Naive thymus-derived CD8-positive, alpha-beta T cell (primary cell): ENCODE data around the gene ADPRHL1. TPM values are rescaled to one million over a fixed set of nuclear protein-coding genes. Genes with fewer than 3 reads are reported as not detected.
"Not testable (repeated sequence)": the region's sequence is repeated elsewhere in the genome, so short reads cannot be mapped to it uniquely, and the experiment has no call there.

Experiments used
- ATAC-seq, 2 donors: fragments of 150-1000 bp; cut with Tn5 transposase in 1 of 2; sonication (Bioruptor Pico), chemical (Tn5 transposase) in 1 of 2; 1 replicate in 1 of 2; 2 replicates in 1 of 2; pipeline ENCODE4 v1.10.0; 2021; ENCODE audit warnings: mild to moderate bottlenecking in 2 of 2, moderate library complexity in 2 of 2
- POLR2A ChIA-PET: fragments of 350-600 bp; sonication (Branson Sonifier 250); formaldehyde crosslinking; loops from one replicate; lab custom pipeline; 2021; ENCODE audit warnings: antibody characterized with exemption; lab: Charles Lee
- DNase-seq, 10 donors: peaks; one replicate each; pipeline versions ENCODE4 v3.0.0 to v3.0.0-alpha.2; 2020 to 2022
- H3K27ac Mint-ChIP-seq, 10 donors: one replicate each; pipeline ENCODE4 v1.8.0; 2020 to 2022; ENCODE audit warnings: mild to moderate bottlenecking in 10 of 10, mixed read lengths in 10 of 10, moderate library complexity in 4 of 10, inconsistent platforms in 1 of 10
- H3K27me3 Mint-ChIP-seq, 5 donors: one replicate each; pipeline ENCODE4 v1.8.0; 2021 to 2022; ENCODE audit warnings: mixed read lengths in 5 of 5
- H3K36me3 Mint-ChIP-seq, 3 donors: one replicate each; pipeline ENCODE4 v1.8.0; 2020 to 2022; ENCODE audit warnings: mixed read lengths in 3 of 3, mild to moderate bottlenecking in 2 of 3, inconsistent platforms in 1 of 3
- H3K4me1 Mint-ChIP-seq, 4 donors: one replicate each; pipeline ENCODE4 v1.8.0; 2021 to 2022; ENCODE audit warnings: mixed read lengths in 4 of 4
- H3K4me3 Mint-ChIP-seq, 10 donors: one replicate each; pipeline ENCODE4 v1.8.0; 2020 to 2022; ENCODE audit warnings: mild to moderate bottlenecking in 10 of 10, mixed read lengths in 10 of 10, moderate library complexity in 6 of 10, inconsistent platforms in 1 of 10
- H3K9me3 Mint-ChIP-seq, 9 donors: one replicate each; pipeline ENCODE4 v1.8.0; 2020 to 2022; ENCODE audit warnings: mixed read lengths in 9 of 9, mild to moderate bottlenecking in 3 of 9, inconsistent platforms in 1 of 9, moderate library complexity in 1 of 9
- polyA plus RNA-seq, 3 donors: library from polyadenylated mRNA; unstranded; fragments of 300-500 nt; fragmentation: Illumina TruSeq; gene quantifications; one replicate each; pipeline ENCODE4 v1.2.3, GENCODE V29; 2021
- total RNA-seq, 8 experiments: library from RNA in 2 of 8; stranded (reverse) in 2 of 8; gene quantifications; one replicate each; pipeline ENCODE4 v1.2.3 and lab custom pipeline; 2021 to 2026

ADPRHL1 gene
- total and polyA plus RNA-seq, 5 experiments from 2014 or later = 0.22 to 1.2 (median 0.70) TPM; not detected in 1

DNA sequence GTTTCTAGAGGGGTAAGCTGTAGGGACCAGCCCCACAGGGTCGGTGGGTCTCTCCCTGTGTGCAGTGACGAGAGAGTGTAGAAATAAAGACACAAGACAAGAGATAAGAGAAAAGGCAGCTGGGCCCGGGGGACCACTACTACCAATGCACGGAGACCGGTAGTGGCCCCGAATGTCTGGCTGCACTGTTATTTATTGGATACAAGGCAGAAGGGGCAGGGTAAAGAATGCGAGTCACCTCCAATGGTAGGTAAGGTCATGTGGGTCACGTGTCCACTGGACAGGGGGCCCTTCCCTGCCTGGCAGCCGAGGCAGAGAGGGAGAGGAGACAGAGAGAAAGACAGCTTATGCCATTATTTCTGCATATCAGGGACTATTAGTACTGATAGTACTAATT is 2.9 kb downstream of the ADPRHL1 start:
- DNase-seq, H3K27me3 Mint-ChIP-seq, H3K9me3 Mint-ChIP-seq, POLR2A ChIA-PET, ATAC-seq, H3K4me3 Mint-ChIP-seq: not testable (repeated sequence)
- Mint-ChIP-seq H3K4me1 (peaks cover 0 to 13% (median 1%) of the 10 kb centered on the region in 4 donors), H3K36me3 (peaks cover 0 to 12% (median 2%) of the 10 kb centered on the region in 3 donors), H3K27ac (peak overlapping the region in 2 of 10 donors; percentile 41 to 68)

DNA sequence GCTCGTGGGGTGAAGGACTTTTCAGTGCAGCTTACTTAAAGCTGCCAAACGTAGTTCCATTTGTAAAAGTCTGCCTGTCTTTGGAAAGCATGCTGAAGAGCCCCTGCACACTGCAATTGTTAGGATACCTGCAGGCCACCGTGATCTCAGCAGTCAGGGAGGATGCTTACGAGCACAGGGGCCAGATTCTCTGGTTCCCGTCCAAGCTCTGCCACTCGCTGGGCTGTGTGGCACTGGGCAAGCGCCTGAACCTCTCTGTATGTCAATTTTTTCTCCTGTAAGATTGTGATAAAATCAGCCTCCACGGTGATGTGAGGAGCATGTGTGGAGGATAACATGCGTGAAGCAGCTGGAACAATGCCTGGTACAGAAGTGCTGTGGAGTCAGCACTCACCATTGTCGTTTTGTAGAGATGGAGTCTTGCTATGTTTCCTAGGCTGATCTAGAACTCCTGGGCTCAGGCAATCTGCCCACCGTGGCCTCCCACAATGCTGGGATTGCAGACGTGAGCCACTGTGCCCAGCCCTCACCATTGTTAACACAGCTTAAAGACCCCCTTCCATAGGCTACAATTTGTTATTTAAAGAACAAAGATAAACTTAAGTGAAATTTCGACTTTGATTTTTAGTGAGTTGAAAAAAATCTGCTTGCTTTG is 3.5 kb downstream of the ADPRHL1 start:
- no peak for ATAC-seq

DNA sequence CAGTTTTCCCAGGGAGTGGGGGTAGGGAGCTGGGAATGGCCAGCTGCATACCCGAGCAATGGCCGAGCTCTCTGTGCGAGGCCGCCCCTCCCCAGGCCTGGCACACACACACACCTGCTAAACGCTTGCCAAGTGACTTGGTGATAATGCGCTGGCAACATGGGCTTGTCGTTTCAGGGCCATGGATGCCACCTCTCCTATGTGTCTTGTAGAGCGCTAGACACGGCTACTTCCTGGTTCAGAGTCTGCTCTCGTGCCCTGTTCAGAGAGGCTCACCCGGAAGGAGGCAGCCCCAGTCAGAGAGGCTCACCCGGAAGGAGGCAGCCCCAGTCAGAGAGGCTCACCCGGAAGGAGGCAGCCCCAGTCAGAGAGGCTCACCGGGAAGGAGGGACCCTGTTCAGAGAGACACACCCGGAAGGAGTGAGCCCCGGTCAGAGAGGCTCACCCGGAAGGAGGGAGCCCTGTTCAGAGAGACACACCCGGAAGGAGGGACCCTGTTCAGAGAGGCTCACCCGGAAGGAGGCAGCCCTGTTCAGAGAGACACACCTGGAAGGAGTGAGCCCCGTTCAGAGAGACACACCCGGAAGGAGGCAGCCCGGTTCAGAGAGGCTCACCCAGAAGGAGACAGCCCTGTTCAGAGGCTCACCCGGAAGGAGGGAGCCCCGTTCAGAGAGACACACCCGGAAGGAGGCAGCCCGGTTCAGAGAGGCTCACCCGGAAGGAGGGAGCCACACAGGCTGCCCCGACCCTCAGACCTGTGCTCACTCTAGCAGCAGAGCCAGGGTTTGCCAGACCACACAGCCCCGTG is 4.2 kb downstream of the ADPRHL1 start:
- peak in 8 of 10 donors; percentile 22 to 66 (median 30) for DNase-seq
- Mint-ChIP-seq H3K4me1 (peaks cover 0 to 13% (median 1%) of the 10 kb centered on the region in 4 donors), H3K36me3 (peaks cover 0 to 10% (median 0%) of the 10 kb centered on the region in 3 donors), H3K9me3 (peaks cover 0 to 2% (median 0%) of the 10 kb centered on the region in 9 donors), H3K27ac (peak overlapping the region in 5 of 10 donors; percentile 27 to 84 (median 54)), H3K4me3 (peak overlapping the region in 5 of 10 donors; percentile 22 to 73 (median 33)), H3K27me3 (peaks cover 0 to 7% (median 0%) of the 10 kb centered on the region in 5 donors)
- POLR2A ChIA-PET = interaction anchor here (0.7 kb wide), 1 partner anchor 252 kb away, joined by 3 read pairs; no protein-coding TSS in a partner anchor
- peak; percentile 68 to 72 for ATAC-seq

More for the DNA sequence above, 3.5 kb downstream of the ADPRHL1 start:
- Mint-ChIP-seq H3K4me3 (peak overlapping the region in 4 of 10 donors; percentile 22 to 64 (median 35)), H3K4me1 (peaks cover 0 to 13% (median 1%) of the 10 kb centered on the region in 4 donors), H3K27me3 (peaks cover 0 to 7% (median 0%) of the 10 kb centered on the region in 5 donors), H3K36me3 (peaks cover 0 to 9% (median 0%) of the 10 kb centered on the region in 3 donors), H3K9me3 (no peaks in the 10 kb centered on the region), H3K27ac (peak overlapping the region in 5 of 10 donors; percentile 15 to 81 (median 41))
- no peak for DNase-seq
- POLR2A ChIA-PET = no interaction called here

DNA sequence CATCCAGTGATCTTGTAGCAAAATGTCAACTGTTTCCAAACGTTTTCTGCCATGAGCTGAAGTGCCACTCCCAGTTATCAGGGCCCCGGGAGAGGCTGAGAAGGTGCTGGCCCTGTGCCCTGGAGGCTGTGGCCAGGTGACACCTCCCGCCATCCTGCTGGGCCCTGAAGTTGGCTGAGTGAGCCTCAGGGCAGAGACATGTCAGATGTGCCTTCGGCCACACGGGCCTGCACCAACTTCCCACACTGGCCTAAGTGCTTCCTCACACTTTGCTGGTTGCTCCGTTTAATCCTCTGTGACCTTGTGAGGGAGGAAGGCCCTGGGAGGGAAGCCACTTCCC is 4.8 kb downstream of the ADPRHL1 start:
- Mint-ChIP-seq H3K9me3 (peaks cover 0 to 2% (median 0%) of the 10 kb centered on the region in 9 donors), H3K36me3 (peaks cover 0 to 9% (median 0%) of the 10 kb centered on the region in 3 donors)
- POLR2A ChIA-PET = interaction anchor here (0.7 kb wide), 1 partner anchor 251 kb away, joined by 3 read pairs; no protein-coding TSS in a partner anchor

DNA sequence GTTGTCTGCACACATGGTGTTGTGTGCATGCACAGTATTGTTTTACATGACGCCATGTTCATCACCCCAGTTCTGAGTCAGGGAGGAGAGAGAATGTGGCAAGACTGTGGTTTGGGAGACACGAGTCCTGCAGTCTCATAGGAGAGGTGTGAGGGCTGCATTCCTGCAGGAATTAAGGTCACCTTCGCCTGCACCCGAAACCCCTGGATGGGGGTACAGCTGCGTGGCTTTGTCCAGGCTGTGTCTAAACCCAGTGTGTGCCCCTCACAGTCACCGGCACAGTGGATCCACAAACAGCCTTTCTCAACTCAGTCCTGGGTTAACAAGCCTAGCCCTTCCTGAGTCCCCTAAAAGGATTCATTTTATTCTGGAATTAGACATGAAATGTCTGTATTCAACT is 5.7 kb downstream of the ADPRHL1 start:
- POLR2A ChIA-PET = no interaction called here
- H3K36me3 Mint-ChIP-seq = peaks cover 2 to 12% (median 3%) of the 10 kb centered on the region in 3 donors
- DNase-seq = no peak
- no peak overlapping the region for H3K27ac Mint-ChIP-seq
- H3K27me3 Mint-ChIP-seq = peaks cover 0 to 7% (median 0%) of the 10 kb centered on the region in 5 donors
- peaks cover 0 to 13% (median 1%) of the 10 kb centered on the region in 4 donors for H3K4me1 Mint-ChIP-seq
- peaks cover 0 to 2% (median 0%) of the 10 kb centered on the region in 9 donors for H3K9me3 Mint-ChIP-seq
- H3K4me3 Mint-ChIP-seq = no peak overlapping the region
- ATAC-seq = no peak

More for the DNA sequence above, 4.8 kb downstream of the ADPRHL1 start:
- ATAC-seq (no peak), DNase-seq (no peak)
- Mint-ChIP-seq H3K27me3 (peaks cover 0 to 7% (median 0%) of the 10 kb centered on the region in 5 donors), H3K4me1 (peaks cover 0 to 13% (median 1%) of the 10 kb centered on the region in 4 donors), H3K4me3 (peak overlapping the region in 3 of 10 donors; percentile 18 to 73 (median 24)), H3K27ac (peak overlapping the region in 3 of 10 donors; percentile 27 to 81 (median 54))

DNA sequence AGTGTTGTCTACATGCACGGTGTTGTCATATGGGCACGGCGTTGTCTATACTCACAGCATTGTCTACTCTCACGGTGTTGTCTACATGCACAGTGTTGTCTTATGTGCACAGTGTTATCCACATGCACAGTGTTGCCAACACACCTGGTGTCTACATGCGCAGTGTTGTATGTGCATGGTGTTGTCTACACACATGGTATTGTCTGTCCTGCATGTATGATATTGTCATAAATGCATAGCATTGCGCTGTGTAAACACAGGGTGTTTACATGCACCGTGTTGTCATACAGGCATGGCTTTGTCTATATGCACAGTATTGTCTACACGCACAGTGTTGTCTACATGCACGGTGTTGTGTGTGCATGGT is 6.8 kb downstream of the ADPRHL1 start:
- H3K4me3 Mint-ChIP-seq = no peak overlapping the region
- H3K27me3 Mint-ChIP-seq = peaks cover 0 to 7% (median 0%) of the 10 kb centered on the region in 5 donors
- DNase-seq = no peak
- H3K9me3 Mint-ChIP-seq = peaks cover 0 to 6% (median 0%) of the 10 kb centered on the region in 9 donors
- peaks cover 0 to 13% (median 1%) of the 10 kb centered on the region in 4 donors for H3K4me1 Mint-ChIP-seq
- POLR2A ChIA-PET = no interaction called here
- H3K27ac Mint-ChIP-seq = peak overlapping the region in 1 of 10 donors; percentile 25
- no peak for ATAC-seq
- H3K36me3 Mint-ChIP-seq = peaks cover 4 to 12% (median 5%) of the 10 kb centered on the region in 3 donors

DNA sequence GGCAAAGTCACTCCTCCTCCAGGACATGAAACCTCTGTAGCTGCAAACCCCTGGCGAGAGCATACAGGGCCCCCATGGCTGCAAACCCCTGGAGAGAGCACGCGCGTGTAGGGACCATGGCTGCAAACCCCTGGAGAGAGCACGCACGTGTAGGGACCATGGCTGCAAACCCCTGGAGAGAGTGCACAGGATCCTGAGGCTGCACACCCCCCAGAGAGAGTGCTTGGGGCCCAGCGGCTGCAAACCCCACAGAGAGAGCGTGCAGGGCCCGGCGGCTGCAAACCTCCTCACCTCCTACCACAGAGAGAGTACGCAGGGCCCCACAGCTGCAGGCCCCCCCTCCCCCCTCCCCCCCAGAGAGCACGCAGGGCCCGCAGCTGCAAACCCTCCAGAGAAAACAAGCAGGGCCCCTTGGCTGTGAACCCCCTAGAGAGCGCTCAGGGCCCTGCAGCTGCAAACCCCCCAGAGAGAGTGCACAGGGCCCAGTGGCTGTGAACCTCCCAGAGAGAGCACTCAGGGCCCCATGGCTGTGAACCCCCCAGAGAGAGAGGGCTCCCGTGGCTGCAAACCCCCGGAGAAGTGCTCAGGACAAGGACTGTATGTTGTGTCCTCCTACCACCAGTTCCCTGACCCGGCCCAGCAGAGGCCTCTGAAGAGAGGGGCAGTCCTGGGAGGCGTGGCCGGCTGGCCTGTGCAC is 7.3 kb downstream of the ADPRHL1 start:
- Mint-ChIP-seq H3K9me3 (peaks cover 0 to 9% (median 0%) of the 10 kb centered on the region in 9 donors), H3K27me3 (peaks cover 0 to 7% (median 0%) of the 10 kb centered on the region in 5 donors), H3K4me3 (peak overlapping the region in 1 of 10 donors; percentile 7), H3K4me1 (peaks cover 0 to 13% (median 1%) of the 10 kb centered on the region in 4 donors), H3K36me3 (peaks cover 4 to 12% (median 5%) of the 10 kb centered on the region in 3 donors), H3K27ac (no peak overlapping the region)
- DNase-seq (no peak), ATAC-seq (no peak)
- POLR2A ChIA-PET = no interaction called here

DNA sequence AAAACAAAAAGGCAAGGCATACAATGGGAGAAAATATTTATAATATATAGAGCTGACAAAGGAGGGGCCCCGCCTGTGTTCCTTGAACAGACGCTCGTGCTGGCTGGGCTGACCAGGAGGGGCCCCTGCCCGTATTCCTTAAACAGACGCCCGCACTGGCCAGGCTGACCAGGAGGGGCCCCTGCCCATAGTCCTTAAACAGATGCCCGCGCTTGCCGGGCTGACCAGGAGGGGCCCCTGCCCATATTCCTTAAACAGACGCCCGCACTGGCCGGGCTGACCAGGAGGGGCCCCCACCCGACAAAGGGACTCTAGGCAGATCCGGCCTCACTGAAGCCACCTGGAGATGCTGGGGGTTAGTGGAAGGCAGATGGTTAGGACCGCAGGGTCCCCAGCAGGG is 9.3 kb downstream of the ADPRHL1 start:
- no peak for ATAC-seq
- peaks cover 0 to 8% (median 0%) of the 10 kb centered on the region in 4 donors for H3K4me1 Mint-ChIP-seq

DNA sequence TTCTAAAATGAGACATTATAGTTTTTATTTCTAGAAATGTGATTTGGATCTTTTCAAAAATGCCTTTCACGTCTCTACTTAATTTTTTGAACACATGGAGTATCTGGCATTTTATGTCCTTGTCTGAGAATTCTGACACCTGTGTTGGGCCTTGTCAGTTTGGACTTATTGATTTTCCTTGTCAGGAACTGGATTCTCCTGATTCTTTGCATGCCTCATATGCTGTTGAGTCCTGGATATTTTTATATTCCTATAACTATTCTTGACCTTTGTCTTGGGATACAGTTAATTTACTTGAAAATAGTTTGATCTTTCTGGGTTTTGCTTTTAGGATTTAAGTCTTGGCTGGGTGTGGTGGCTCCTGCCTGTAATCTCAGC is 10.3 kb downstream of the ADPRHL1 start:
- H3K4me1 Mint-ChIP-seq = peaks cover 0 to 4% (median 0%) of the 10 kb centered on the region in 4 donors
- ATAC-seq = no peak
- H3K4me3 Mint-ChIP-seq = no peak overlapping the region
- no peak overlapping the region for H3K27ac Mint-ChIP-seq
- H3K9me3 Mint-ChIP-seq = peaks cover 0 to 12% (median 2%) of the 10 kb centered on the region in 9 donors
- H3K36me3 Mint-ChIP-seq = peaks cover 4 to 12% (median 5%) of the 10 kb centered on the region in 3 donors
- POLR2A ChIA-PET = no interaction called here
- no peak for DNase-seq
- H3K27me3 Mint-ChIP-seq = peaks cover 0 to 7% (median 0%) of the 10 kb centered on the region in 5 donors

More for the DNA sequence above, 9.3 kb downstream of the ADPRHL1 start:
- POLR2A ChIA-PET = no interaction called here
- peaks cover 0 to 7% (median 0%) of the 10 kb centered on the region in 5 donors for H3K27me3 Mint-ChIP-seq
- no peak overlapping the region for H3K4me3 Mint-ChIP-seq
- H3K36me3 Mint-ChIP-seq = peaks cover 4 to 12% (median 5%) of the 10 kb centered on the region in 3 donors
- H3K9me3 Mint-ChIP-seq = peaks cover 0 to 12% (median 2%) of the 10 kb centered on the region in 9 donors
- no peak overlapping the region for H3K27ac Mint-ChIP-seq
- no peak for DNase-seq

DNA sequence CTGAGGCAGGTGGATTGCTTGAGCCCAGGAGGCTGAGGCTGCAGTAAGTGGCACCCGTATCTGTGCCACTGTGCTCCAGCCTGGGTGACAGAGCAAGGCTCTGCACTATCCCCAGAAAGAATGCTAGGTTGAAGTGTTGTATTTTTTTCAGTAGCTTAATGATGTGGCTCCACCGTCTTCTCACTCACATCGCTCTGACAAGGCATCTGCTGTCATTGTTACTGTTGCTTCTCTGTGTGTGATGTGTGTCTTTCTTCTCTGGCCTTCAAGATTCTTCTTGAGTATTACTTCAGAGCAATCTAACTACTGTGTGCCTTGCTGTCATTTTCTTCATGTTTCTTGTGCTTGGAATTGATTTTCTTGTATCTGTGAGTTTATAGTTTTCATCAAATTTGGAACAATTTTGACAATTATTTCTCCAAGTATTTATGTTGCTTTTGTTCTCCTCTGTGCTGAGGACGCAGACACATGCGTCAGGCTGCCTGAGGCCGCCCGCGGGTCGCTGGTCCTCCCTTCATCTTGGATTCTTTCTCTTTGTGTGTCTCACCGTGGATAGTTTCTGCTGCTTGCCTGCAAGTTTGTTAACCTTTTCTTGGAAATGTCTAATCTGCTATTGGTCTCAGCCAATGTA is 10.8 kb downstream of the ADPRHL1 start:
- peaks cover 0 to 4% (median 0%) of the 10 kb centered on the region in 4 donors for H3K4me1 Mint-ChIP-seq
- no peak for ATAC-seq
- H3K36me3 Mint-ChIP-seq = peaks cover 4 to 12% (median 5%) of the 10 kb centered on the region in 3 donors
- H3K27me3 Mint-ChIP-seq = peaks cover 0 to 7% (median 0%) of the 10 kb centered on the region in 5 donors
- H3K4me3 Mint-ChIP-seq = no peak overlapping the region
- H3K9me3 Mint-ChIP-seq = peaks cover 0 to 14% (median 2%) of the 10 kb centered on the region in 9 donors
- no peak for DNase-seq
- no peak overlapping the region for H3K27ac Mint-ChIP-seq
- POLR2A ChIA-PET = no interaction called here

DNA sequence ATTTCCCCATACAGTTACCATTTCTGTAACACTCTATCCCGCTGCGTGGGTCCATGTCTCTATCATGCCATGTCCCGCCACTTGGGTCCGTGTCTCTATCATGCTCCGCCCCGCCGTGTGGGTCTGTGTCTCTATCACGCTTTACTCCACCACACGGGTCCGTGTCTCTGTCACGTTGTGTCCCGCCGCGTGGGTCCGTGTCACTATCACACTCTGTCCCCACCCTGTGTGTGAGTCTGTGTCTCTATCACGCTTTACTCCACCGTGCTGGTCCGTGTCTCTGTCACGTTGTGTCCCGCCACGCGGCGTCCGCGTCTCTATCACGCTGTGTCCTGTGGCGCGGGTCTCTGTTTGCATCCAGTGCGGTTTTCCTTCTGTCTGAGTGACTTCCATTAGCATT is 11.6 kb downstream of the ADPRHL1 start:
- Mint-ChIP-seq H3K27me3 (peaks cover 0 to 7% (median 0%) of the 10 kb centered on the region in 5 donors), H3K36me3 (peaks cover 4 to 12% (median 5%) of the 10 kb centered on the region in 3 donors), H3K4me1 (peaks cover 0 to 4% (median 0%) of the 10 kb centered on the region in 4 donors), H3K9me3 (peaks cover 0 to 15% (median 2%) of the 10 kb centered on the region in 9 donors), H3K27ac (peak overlapping the region in 2 of 10 donors; percentile 17 to 74), H3K4me3 (no peak overlapping the region)
- DNase-seq (no peak), ATAC-seq (no peak)
- POLR2A ChIA-PET = no interaction called here
